Right lobe of liver (tissue), 4 donors: ENCODE data around the gene PPAT.

Source experiments
- POLR2A ChIP-seq: fragments of 450-650 bp; IDR thresholded peaks from one replicate; pipeline ENCODE4 v1.6.1; 2017; ENCODE audit warnings: antibody characterized with exemption, mild to moderate bottlenecking
- TF ChIP-seq, protein P1 (sequence below), 4 donors: fragments of 200-600 bp in 3 of 4; fragments of 450-650 bp in 1 of 4; IDR thresholded peaks; one replicate each; pipeline versions ENCODE4 v1.5.1 to v1.8.0; 2016 to 2022; ENCODE audit warnings: antibody characterized with exemption in 4 of 4, mild to moderate bottlenecking in 2 of 4
- donor health status: DM: no; HTN: no; CAD: no.
- donor health status: DM: no; HTN: no; CAD: no.
- donor health status: DM: no; HTN: yes; CAD: no.

DNA sequence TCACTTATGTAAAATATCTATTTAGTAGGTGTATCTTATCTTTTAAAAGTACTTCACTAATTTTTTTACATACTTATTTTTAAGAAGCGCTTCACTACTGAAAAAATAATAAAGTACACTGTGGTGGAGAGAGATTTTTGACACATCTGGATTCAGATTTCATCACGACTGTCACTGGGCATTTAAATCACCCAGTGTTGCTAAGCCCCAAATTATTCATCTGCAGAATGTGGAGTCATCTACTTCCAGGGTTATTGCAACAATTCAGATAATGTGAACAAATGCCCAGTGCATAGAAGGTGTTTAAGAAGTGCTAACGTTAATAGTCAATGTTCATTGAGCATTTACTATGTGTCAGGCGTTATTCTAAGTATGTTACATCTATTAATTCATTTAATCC is 90.0 kb downstream of the PPAT start:
- TF ChIP-seq, protein P1, sequence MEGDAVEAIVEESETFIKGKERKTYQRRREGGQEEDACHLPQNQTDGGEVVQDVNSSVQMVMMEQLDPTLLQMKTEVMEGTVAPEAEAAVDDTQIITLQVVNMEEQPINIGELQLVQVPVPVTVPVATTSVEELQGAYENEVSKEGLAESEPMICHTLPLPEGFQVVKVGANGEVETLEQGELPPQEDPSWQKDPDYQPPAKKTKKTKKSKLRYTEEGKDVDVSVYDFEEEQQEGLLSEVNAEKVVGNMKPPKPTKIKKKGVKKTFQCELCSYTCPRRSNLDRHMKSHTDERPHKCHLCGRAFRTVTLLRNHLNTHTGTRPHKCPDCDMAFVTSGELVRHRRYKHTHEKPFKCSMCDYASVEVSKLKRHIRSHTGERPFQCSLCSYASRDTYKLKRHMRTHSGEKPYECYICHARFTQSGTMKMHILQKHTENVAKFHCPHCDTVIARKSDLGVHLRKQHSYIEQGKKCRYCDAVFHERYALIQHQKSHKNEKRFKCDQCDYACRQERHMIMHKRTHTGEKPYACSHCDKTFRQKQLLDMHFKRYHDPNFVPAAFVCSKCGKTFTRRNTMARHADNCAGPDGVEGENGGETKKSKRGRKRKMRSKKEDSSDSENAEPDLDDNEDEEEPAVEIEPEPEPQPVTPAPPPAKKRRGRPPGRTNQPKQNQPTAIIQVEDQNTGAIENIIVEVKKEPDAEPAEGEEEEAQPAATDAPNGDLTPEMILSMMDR (IDR thresholded peaks at IDR 0.05), result no peak
- no peak for TF ChIP-seq POLR2A
